ENCODE results near the gene RGS9.
"Not testable (repeated sequence)": the region's sequence is repeated elsewhere in the genome, so short reads cannot be mapped to it uniquely, and the experiment has no call there.

The RGS9 gene

GRCh38 chr17:65158041-65158440 is 20.9 kb downstream of the RGS9 start:
- DNase-seq = no peak

DNA sequence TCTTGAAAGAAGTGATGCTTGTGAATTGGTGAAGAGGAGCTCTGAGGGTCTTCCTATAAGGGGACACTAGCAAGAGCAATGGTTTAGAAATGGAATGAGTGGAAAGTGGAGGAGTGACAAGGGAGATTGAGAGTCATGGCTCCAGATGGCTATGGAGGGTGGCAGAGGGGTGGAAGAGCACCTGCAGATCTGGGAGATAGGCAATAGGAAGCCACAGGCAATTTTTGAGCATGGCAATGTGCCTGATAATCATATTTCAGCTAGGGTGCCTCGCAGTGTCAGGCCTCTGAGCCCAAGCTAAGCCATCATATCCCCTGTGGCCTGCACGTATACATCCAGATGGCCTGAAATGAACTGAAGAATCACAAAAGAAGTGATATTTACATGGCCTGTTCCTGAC is 21.5 kb downstream of the RGS9 start:
- no peak for DNase-seq

DNA sequence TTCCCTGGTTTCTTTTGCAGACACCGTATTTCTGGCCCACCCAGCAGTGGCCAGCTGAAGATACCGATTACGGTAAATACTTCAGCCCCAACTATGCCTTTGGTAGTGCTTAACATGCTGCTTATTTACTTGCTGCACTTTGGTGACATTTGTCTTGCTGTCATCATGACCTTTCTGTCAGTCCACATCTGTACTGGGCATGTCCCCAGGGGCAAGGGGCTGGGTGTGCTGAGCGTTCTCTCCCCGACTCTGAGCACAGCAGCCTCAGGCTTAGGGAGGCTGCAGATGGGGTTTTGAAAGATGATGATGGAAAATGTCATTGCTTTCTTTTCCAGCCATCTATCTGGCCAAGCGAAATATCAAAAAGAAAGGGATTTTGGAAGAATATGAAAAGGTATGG is 23.3 kb downstream of the RGS9 start:
- no peak for DNase-seq

- DNase-seq = no peak
Observed at GRCh38 chr17:65163990-65164495, 26.9 kb downstream of the RGS9 start.

GRCh38 chr17:65166787-65167186 is 29.6 kb downstream of the RGS9 start:
- DNase-seq = no peak

- DNase-seq = no peak
Observed at GRCh38 chr17:65167566-65167965, 30.4 kb downstream of the RGS9 start.

DNA sequence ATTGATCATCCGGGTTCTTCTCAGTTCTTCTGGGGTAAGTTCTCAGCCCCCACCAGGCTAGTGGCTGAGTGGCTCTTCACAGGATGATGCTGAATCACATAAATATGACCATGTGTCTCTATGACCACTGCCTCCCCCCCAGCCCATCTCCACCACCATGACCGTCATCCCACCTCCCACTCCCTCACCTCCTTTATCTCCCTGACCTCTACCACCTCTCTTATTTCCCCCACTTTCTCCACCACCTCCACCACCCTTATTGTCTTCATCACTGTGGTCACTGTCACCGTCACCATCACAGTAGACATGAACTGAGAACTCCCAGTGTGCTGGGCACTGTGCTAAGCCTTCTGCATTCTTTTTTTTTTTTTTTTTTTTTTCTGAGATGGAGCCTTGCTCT is 32.5 kb downstream of the RGS9 start:
- DNase-seq = no peak

- peak; percentile 57 for DNase-seq
Observed at GRCh38 chr17:65170839-65171238, 33.7 kb downstream of the RGS9 start.

DNA sequence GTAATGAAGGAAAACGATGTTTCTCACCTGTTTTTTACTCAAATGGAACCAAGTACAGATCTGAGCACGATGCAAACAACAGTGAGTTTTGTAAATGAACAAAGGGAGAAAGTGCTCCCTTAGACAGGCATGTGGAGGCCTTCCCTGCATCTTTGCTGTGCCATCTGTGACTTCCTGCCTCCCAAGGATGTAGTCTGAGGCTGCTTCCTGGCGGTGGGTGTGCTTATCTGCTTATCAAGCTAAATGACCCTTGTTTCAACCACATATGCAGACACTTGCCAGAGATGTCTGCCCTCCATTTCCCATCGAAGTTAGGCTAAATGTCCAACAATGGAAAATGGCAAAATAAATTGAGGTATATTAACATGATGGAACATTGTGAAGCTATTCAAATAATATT is 34.6 kb downstream of the RGS9 start:
- no peak for DNase-seq

DNA sequence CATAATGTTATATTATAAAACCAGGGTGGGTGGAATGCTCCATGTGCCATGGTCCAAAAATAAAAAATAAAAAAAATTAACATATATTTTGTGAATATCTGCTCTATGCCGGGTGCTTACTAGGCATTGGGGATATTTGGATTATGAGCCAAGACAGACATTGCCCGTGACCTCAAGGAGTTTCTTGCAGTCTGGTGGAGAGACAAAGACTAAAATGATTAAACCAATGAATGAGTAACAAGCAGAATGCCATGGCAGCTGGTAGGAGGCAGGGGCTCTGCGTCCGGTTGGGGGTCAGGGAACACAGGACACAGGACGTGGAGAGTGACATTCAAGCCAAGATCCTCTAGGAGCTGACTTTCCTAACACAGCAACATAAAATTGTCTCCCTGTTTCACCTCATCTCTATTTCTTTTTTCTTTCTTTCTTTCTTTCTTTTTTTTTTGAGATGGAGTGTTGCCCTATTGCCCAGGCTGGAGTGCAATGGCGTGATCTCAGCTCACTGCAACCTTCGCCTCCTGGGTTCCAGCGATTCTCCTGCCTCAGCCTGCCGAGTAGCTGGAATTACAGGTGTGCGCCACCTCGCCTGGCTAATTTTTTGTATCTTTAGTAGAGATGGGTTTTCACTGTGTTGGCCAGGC is 35.4 kb downstream of the RGS9 start:
- no peak for DNase-seq

- DNase-seq = no peak
Observed at GRCh38 chr17:65173284-65173793, 36.2 kb downstream of the RGS9 start.

GRCh38 chr17:65173976-65174683 is 37.0 kb downstream of the RGS9 start:
- no peak for DNase-seq

DNA sequence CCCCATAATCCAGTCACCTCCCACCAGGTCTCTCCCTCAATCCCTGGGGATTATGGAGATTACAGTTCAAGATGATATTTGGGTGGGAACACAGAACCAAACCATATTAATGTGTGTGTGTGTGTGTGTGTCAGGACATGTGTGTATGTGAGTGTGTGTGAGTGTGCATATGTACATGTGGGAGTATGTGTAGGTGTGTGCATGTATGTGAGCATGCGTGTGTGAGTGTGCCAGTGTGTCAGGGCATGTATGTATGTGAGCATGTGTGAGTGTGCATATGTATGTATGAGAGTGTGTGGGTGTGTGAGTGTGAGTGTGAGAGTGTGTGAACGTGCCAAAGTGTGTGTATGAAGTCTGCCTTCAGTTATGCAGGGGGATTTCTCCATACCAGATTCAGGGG is 37.8 kb downstream of the RGS9 start:
- no peak for DNase-seq

GRCh38 chr17:65175952-65176351 is 38.8 kb downstream of the RGS9 start:
- DNase-seq = no peak

DNA sequence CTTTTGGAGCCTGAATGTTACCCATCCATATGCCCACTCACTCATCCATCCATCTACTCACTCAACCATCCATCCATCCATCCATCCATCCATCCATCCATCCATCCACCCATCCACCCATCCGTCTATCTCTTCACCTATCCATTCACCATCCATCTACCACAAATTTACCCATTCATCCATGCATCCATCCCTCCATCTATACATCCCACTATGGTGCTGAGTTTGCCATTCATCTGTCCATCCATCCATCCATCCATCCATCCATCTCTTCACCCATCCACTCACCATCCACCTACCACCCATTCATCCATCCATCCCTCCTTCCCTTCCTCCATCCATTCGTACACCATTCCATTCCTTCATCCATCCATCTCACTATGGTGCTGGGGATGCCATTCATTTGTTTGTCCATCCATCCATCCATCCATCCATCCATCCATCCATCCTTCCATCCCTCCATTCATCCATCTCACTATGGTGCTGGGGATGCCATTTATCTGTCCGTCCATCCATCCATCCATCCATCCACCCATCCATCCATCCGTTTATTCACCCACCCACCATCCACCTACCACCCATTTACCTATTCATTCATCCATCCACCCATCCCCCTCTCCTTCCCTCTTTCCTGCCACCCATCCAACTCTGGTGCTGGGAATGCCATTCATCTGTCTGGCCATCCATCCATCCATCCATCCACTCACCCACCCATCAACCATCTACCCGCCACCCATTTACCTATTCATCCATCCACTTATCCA is 39.7 kb downstream of the RGS9 start:
- DNase-seq = no peak

- no peak for DNase-seq
Observed at GRCh38 chr17:65177901-65178300, 40.7 kb downstream of the RGS9 start.

DNA sequence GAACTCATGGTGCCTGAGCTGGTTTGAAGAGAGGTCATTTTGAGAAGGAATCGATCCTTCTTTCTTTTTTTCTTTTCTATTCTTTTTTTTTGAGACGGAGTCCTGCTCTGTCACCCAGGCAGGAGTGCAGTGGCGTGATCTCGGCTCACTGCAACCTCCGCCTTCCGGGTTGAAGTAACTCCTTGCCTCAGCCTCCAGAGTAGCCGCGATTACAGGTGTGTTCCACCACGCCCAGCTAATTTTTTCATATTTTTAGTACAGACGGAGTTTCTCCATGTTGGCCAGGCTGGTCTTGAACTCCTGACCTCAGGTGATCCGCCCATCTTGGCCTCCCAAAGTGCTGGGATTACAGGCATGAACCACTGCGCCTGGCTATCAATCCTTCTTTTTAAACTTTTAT is 43.1 kb downstream of the RGS9 start:
- not testable (repeated sequence) for DNase-seq

- DNase-seq = not testable (repeated sequence)
Observed at GRCh38 chr17:65180752-65181236, 43.6 kb downstream of the RGS9 start.

- DNase-seq = no peak
Observed at GRCh38 chr17:65181237-65182061, 44.3 kb downstream of the RGS9 start.

DNA sequence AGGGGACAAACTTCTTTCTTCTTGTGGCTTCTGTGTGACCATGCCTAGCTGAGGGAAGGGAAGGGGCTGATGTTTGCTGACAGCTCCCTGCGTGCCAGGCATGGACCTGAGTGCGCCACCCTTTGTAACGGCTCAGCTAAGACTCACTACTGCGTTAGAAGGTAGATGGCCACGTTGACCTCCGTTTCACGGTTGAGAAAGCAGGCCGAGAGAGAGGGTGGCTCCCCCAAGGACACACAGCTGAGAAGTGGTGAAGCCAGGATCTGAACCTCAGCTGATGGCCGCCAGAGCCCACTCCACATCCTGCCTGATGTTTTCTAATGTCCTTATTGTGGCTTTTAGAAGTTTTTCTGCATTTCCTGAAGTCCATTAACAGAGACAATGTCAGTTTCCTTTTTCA is 45.1 kb downstream of the RGS9 start:
- no peak for DNase-seq

DNA sequence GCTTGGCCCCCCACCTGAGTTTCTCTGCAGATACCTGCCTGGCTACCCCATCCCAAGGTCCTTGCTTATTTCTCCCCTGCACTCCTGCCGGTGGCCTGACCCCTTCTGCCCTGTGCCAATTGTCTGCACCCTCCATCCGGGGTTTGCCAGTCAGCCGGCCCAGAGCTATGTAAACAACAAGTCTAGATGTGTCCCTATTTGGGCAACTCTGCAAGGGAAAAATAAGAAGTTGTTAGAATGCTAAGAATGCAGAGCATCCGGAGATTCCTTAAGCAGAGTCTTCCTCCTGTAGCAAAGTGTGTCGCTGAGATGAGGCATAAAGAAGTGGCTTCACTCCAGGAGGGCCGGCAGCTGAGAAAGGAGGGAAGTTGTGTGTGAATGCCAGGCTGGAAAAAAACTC is 46.6 kb downstream of the RGS9 start:
- DNase-seq = no peak

DNA sequence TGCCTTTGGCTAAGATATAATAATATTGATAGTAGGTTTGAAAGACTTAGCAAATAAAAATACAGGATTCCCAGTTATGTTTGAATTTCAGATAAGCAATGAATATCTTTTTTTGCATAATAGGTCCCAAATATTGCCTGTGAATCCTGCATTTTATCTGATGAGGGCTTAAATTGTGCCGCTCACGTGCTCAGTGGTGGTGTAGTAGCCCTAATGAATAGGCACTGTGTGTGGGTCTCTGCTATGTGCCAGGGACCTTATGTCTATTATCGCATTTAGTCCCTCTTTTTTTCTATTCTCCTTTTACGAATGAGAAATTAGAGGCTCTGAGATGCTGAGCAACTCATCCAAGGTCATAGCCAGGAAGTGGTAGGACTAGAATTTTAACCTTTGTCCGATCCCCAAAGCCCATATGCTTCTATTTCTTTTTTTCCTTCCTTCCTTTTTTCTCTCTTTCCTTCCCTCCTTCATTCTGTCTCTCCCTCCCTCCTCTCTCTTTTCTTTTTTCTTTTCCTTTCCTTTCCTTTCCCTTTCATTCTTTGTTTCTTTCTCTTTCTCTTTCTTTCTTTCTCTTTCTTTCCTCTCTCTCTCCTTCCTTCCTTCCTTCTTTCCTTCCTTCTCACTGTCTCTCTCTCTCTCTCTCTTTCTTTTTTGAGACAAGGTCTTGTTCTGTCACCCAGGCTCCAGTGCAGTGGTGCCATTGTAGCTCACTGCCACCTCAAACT is 47.2 kb downstream of the RGS9 start:
- no peak for DNase-seq

Measured in NCI-H446 treated with DMSO at 0.1 percent for 48 hours (cell line).